ENCODE measurements around the gene SLC26A9.

DNA sequence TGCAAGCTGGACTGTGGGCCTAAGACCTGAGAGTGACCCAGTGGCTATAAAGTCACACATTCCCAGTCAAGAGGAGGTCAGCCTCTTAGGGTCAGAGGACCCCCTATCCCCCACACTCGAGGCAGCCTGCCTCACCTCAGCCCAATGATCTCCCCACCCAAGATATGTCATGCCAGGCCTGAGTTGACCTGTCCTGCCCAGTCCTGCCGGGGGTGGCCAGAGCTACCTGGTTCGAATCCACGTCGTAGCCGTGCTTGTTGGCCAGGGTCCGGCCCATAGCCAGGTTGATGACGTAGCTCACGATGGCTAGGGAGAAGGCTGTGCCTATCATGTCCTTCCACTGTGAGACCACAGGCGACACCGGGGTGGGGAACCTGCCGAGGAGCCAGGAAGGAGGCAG lies 15.6 kb downstream of the SLC26A9 start:
- TF ChIP-seq, protein P1, sequence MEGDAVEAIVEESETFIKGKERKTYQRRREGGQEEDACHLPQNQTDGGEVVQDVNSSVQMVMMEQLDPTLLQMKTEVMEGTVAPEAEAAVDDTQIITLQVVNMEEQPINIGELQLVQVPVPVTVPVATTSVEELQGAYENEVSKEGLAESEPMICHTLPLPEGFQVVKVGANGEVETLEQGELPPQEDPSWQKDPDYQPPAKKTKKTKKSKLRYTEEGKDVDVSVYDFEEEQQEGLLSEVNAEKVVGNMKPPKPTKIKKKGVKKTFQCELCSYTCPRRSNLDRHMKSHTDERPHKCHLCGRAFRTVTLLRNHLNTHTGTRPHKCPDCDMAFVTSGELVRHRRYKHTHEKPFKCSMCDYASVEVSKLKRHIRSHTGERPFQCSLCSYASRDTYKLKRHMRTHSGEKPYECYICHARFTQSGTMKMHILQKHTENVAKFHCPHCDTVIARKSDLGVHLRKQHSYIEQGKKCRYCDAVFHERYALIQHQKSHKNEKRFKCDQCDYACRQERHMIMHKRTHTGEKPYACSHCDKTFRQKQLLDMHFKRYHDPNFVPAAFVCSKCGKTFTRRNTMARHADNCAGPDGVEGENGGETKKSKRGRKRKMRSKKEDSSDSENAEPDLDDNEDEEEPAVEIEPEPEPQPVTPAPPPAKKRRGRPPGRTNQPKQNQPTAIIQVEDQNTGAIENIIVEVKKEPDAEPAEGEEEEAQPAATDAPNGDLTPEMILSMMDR (tag by site-specific recombination; IDR thresholded peaks at IDR 0.05) = no peak
- TF ChIP-seq, protein P2, sequence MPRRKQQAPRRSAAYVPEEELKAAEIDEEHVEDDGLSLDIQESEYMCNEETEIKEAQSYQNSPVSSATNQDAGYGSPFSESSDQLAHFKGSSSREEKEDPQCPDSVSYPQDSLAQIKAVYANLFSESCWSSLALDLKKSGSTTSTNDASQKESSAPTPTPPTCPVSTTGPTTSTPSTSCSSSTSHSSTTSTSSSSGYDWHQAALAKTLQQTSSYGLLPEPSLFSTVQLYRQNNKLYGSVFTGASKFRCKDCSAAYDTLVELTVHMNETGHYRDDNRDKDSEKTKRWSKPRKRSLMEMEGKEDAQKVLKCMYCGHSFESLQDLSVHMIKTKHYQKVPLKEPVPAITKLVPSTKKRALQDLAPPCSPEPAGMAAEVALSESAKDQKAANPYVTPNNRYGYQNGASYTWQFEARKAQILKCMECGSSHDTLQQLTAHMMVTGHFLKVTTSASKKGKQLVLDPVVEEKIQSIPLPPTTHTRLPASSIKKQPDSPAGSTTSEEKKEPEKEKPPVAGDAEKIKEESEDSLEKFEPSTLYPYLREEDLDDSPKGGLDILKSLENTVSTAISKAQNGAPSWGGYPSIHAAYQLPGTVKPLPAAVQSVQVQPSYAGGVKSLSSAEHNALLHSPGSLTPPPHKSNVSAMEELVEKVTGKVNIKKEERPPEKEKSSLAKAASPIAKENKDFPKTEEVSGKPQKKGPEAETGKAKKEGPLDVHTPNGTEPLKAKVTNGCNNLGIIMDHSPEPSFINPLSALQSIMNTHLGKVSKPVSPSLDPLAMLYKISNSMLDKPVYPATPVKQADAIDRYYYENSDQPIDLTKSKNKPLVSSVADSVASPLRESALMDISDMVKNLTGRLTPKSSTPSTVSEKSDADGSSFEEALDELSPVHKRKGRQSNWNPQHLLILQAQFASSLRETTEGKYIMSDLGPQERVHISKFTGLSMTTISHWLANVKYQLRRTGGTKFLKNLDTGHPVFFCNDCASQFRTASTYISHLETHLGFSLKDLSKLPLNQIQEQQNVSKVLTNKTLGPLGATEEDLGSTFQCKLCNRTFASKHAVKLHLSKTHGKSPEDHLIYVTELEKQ (tag by site-specific recombination; IDR thresholded peaks at IDR 0.05; ENCODE audit: borderline replicate concordance) = no peak
- TF ChIP-seq, protein P3, sequence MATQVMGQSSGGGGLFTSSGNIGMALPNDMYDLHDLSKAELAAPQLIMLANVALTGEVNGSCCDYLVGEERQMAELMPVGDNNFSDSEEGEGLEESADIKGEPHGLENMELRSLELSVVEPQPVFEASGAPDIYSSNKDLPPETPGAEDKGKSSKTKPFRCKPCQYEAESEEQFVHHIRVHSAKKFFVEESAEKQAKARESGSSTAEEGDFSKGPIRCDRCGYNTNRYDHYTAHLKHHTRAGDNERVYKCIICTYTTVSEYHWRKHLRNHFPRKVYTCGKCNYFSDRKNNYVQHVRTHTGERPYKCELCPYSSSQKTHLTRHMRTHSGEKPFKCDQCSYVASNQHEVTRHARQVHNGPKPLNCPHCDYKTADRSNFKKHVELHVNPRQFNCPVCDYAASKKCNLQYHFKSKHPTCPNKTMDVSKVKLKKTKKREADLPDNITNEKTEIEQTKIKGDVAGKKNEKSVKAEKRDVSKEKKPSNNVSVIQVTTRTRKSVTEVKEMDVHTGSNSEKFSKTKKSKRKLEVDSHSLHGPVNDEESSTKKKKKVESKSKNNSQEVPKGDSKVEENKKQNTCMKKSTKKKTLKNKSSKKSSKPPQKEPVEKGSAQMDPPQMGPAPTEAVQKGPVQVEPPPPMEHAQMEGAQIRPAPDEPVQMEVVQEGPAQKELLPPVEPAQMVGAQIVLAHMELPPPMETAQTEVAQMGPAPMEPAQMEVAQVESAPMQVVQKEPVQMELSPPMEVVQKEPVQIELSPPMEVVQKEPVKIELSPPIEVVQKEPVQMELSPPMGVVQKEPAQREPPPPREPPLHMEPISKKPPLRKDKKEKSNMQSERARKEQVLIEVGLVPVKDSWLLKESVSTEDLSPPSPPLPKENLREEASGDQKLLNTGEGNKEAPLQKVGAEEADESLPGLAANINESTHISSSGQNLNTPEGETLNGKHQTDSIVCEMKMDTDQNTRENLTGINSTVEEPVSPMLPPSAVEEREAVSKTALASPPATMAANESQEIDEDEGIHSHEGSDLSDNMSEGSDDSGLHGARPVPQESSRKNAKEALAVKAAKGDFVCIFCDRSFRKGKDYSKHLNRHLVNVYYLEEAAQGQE (tag by site-specific recombination; IDR thresholded peaks at IDR 0.05) = no peak
- TF ChIP-seq ZBTB21 (tag by site-specific recombination; IDR thresholded peaks at IDR 0.05) = no peak
- TF ChIP-seq SETDB1 (IDR thresholded peaks at IDR 0.05; ENCODE audit: insufficient read length, low read length) = no peak
